GM19023 (cell line): ENCODE results near the gene GCGR.
"Not testable (repeated sequence)": the region's sequence is repeated elsewhere in the genome, so short reads cannot be mapped to it uniquely, and the experiment has no call there.

Experiments
- ATAC-seq: cut with Tn5 transposase; IDR thresholded peaks from one replicate; pipeline ENCODE4 v1.9.1; 2021; ENCODE audit warnings: mild to moderate bottlenecking, moderate library complexity; ENCODE audit not compliant: unreplicated experiment

Gene GCGR

GRCh38 chr17:81831957-81832607, 28.1 kb downstream of the GCGR start:
- ATAC-seq: no peak

- peak; percentile 21 for ATAC-seq
Observed at GRCh38 chr17:81832608-81833159, 28.7 kb downstream of the GCGR start.

GRCh38 chr17:81833160-81833920, 29.4 kb downstream of the GCGR start, which contains the start of gene MCRIP1:
Gene MCRIP1, minus strand, starts transcription at chr17:81833291. Its CDS starts 8,785 bp downstream, at chr17:81824506.
- peak; percentile 71 for ATAC-seq

- no peak for ATAC-seq
Observed at GRCh38 chr17:81833921-81834830, 30.2 kb downstream of the GCGR start.

- no peak for ATAC-seq
Observed at GRCh38 chr17:81834831-81835267, 30.9 kb downstream of the GCGR start, which contains the start of gene PPP1R27. Gene PPP1R27, minus strand, starts transcription at chr17:81835050. Its CDS starts 97 bp downstream, at chr17:81834953.

GRCh38 chr17:81837641-81838040, 33.7 kb downstream of the GCGR start:
- ATAC-seq: no peak

- ATAC-seq: no peak
Observed at GRCh38 chr17:81838753-81839255, 34.9 kb downstream of the GCGR start.

- no peak for ATAC-seq
Observed at GRCh38 chr17:81839301-81839700, 35.4 kb downstream of the GCGR start.

- ATAC-seq: not testable (repeated sequence)
Observed at GRCh38 chr17:81840059-81840458, 36.1 kb downstream of the GCGR start.

- ATAC-seq: no peak
Observed at GRCh38 chr17:81840826-81841778, 37.2 kb downstream of the GCGR start.

- no peak for ATAC-seq
Observed at GRCh38 chr17:81841866-81842265, 37.9 kb downstream of the GCGR start.

- ATAC-seq: no peak
Observed at GRCh38 chr17:81842378-81842724, 38.4 kb downstream of the GCGR start.

GRCh38 chr17:81842725-81843504, 39.0 kb downstream of the GCGR start:
- no peak for ATAC-seq

- ATAC-seq: no peak
Observed at GRCh38 chr17:81843713-81844326, 39.9 kb downstream of the GCGR start.

- ATAC-seq: no peak
Observed at GRCh38 chr17:81844327-81844851, 40.4 kb downstream of the GCGR start.

- ATAC-seq: no peak
Observed at GRCh38 chr17:81844887-81845286, 40.9 kb downstream of the GCGR start.

GRCh38 chr17:81845361-81845760, 41.4 kb downstream of the GCGR start:
- no peak for ATAC-seq
